ENCODE measurements around the gene KRT13. TPM values are rescaled to one million over a fixed set of nuclear protein-coding genes. Genes with fewer than 3 reads are reported as not detected.

Gene KRT13
- total and polyA plus RNA-seq, 9 of the 15 experiments (the other 6 are each of a cell fraction or from before 2014, with no cell fraction given), result 0.11 to 1.1 (median 0.24) TPM; not detected in 3

- TF ChIP-seq GTF2B (IDR thresholded peaks at IDR 0.05; ENCODE audit: extremely low read depth, insufficient read length), result no peak
- no peak for TF ChIP-seq HES1 (IDR thresholded peaks at IDR 0.05; ENCODE audit: low read depth)
- TF ChIP-seq PRMT5 (CRISPR knock-in tag; IDR thresholded peaks at IDR 0.05), result no peak
- no peak for TF ChIP-seq YBX1 (IDR thresholded peaks at IDR 0.05)
- no peak for TF ChIP-seq HDGF (IDR thresholded peaks at IDR 0.05)
- no peak for TF ChIP-seq ZNF277 (CRISPR knock-in tag; IDR thresholded peaks at IDR 0.05; ENCODE audit: borderline replicate concordance)
- TF ChIP-seq NBN (IDR thresholded peaks at IDR 0.05; ENCODE audit: low read depth), result no peak
- no peak for TF ChIP-seq ATF2 (CRISPR knock-in tag; IDR thresholded peaks at IDR 0.05)
- TF ChIP-seq STAT6 (CRISPR knock-in tag; IDR thresholded peaks at IDR 0.05), result no peak
- no peak for TF ChIP-seq MYBL2 (IDR thresholded peaks at IDR 0.05; ENCODE audit: low read depth)
- TF ChIP-seq MYBL2 (CRISPR knock-in tag; IDR thresholded peaks at IDR 0.05; ENCODE audit: borderline replicate concordance), result no peak
- TF ChIP-seq ZFPM2 (CRISPR knock-in tag; IDR thresholded peaks at IDR 0.05), result no peak
- peak; percentile 54 for TF ChIP-seq PRDM10 (IDR thresholded peaks at IDR 0.05; ENCODE audit: partially characterized antibody)
- TF ChIP-seq NR2F6 (CRISPR knock-in tag; IDR thresholded peaks at IDR 0.05), result no peak
- no peak for TF ChIP-seq ZNF449 (CRISPR knock-in tag; IDR thresholded peaks at IDR 0.05)
Observed at GRCh38 chr17:41496803-41497484, 8.5 kb downstream of the KRT13 start (continued).
